H1 (cell line): ENCODE results near the gene ESCO1. TPM values are rescaled to one million over a fixed set of nuclear protein-coding genes. Genes with fewer than 3 reads are reported as not detected.
"Not testable (repeated sequence)": the region's sequence is repeated elsewhere in the genome, so short reads cannot be mapped to it uniquely, and the experiment has no call there.

Experiments used
- CTCF ChIA-PET: fragments of 300-600 bp; sonication (Branson Sonifier 250); formaldehyde crosslinking; loops from one replicate; lab custom pipeline; 2021; ENCODE audit not compliant: partially characterized antibody; lab: Charles Lee
- POLR2A ChIA-PET: fragments of 300-600 bp; sonication (Branson Sonifier 250); formaldehyde crosslinking; loops from one replicate; lab custom pipeline; 2021; ENCODE audit warnings: inconsistent platforms; ENCODE audit not compliant: partially characterized antibody; lab: Charles Lee
- DNase-seq, 2 experiments: peaks; one replicate each; pipeline versions ENCODE4 v3.0.0 to v3.0.0-alpha.2; 2010 to 2022; ENCODE audit warnings: low spot score in 2 of 2, low read depth in 1 of 2, mixed read lengths in 1 of 2
- FAIRE-seq: peaks from 2 replicates; lab custom pipeline; 2011; peaks lifted over from hg19 to GRCh38; lab: Jason Lieb, UNC
- H2AFZ ChIP-seq: 2 replicates; pipeline ENCODE4 v1.8.1; 2012; ENCODE audit warnings: low read length, inconsistent platforms
- H2AK5ac ChIP-seq: 2 replicates; pipeline ENCODE4 v1.6.1; 2013; ENCODE audit warnings: low read depth, low read length
- H2BK120ac ChIP-seq: replicated peaks from 2 replicates; pipeline ENCODE3; 2013; ENCODE audit warnings: low read depth, low read length, inconsistent platforms
- H2BK12ac ChIP-seq: 2 replicates; pipeline ENCODE4 v1.6.1; 2013; ENCODE audit warnings: low read depth, low read length
- H2BK15ac ChIP-seq: 2 replicates; pipeline ENCODE4 v1.6.1; 2013; ENCODE audit warnings: low read length
- H2BK20ac ChIP-seq: 2 replicates; pipeline ENCODE4 v1.6.1; 2013; ENCODE audit warnings: low read length
- H2BK5ac ChIP-seq: 2 replicates; pipeline ENCODE4 v1.6.1; 2013; ENCODE audit warnings: low read depth, low read length
- H3K14ac ChIP-seq: 2 replicates; pipeline ENCODE4 v1.6.1; 2013; ENCODE audit warnings: inconsistent platforms; ENCODE audit not compliant: insufficient read length
- H3K18ac ChIP-seq: 2 replicates; pipeline ENCODE4 v1.6.1; 2013; ENCODE audit warnings: low read length; ENCODE audit errors: extremely low read depth
- H3K23ac ChIP-seq: 2 replicates; pipeline ENCODE4 v1.6.1; 2013; ENCODE audit warnings: inconsistent platforms; ENCODE audit not compliant: insufficient read length
- H3K23me2 ChIP-seq: 2 replicates; pipeline ENCODE4 v1.6.1; 2013; ENCODE audit warnings: low read depth, low read length
- H3K27ac ChIP-seq: 2 replicates; pipeline ENCODE4 v1.6.1; 2011; ENCODE audit warnings: low read depth, low read length, inconsistent platforms
- H3K27me3 ChIP-seq, 4 experiments: replicated peaks in 1 of 4; 1 replicate in 1 of 4; 2 replicates in 3 of 4; pipeline versions ENCODE4 v1.6.1 to v1.8.1; 2011 to 2013; ENCODE audit warnings: low read length in 3 of 4, mild to moderate bottlenecking in 3 of 4, inconsistent platforms in 2 of 4, mixed read lengths in 2 of 4, moderate library complexity in 1 of 4; ENCODE audit not compliant: control insufficient read depth in 3 of 4, insufficient read depth in 3 of 4; ENCODE audit errors: extremely low read depth in 1 of 4
- H3K36me3 ChIP-seq, 4 experiments: 2 replicates each; pipeline versions ENCODE4 v1.6.1 to v1.8.1; 2011 to 2013; ENCODE audit warnings: mild to moderate bottlenecking in 4 of 4, low read length in 3 of 4, moderate library complexity in 2 of 4, control low read depth in 1 of 4, inconsistent platforms in 1 of 4; ENCODE audit not compliant: insufficient read depth in 4 of 4, control insufficient read depth in 2 of 4
- H3K4ac ChIP-seq: replicated peaks from 2 replicates; pipeline ENCODE3; 2013; ENCODE audit warnings: low read length, low read depth, mixed read lengths, inconsistent platforms; ENCODE audit not compliant: insufficient read length
- H3K4me1 ChIP-seq, 4 experiments: replicated peaks in 1 of 4; 1 replicate in 1 of 4; 2 replicates in 3 of 4; pipeline versions ENCODE4 v1.6.1 to v1.8.1; 2011 to 2013; ENCODE audit warnings: low read length in 3 of 4, inconsistent platforms in 2 of 4, mixed read lengths in 1 of 4; ENCODE audit not compliant: insufficient read depth in 4 of 4, control insufficient read depth in 3 of 4
- H3K4me2 ChIP-seq, 2 experiments: 2 replicates each; pipeline versions ENCODE4 v1.6.1 to v1.8.1; 2011 to 2013; ENCODE audit warnings: low read depth in 2 of 2, low read length in 2 of 2, control low read depth in 1 of 2, inconsistent platforms in 1 of 2, mild to moderate bottlenecking in 1 of 2; ENCODE audit not compliant: insufficient read depth in 1 of 2
- H3K4me3 ChIP-seq, 4 experiments: fragments of 200-600, 300-600 bp in 1 of 4; sonication (generic), shearing (Covaris generic), sonication (Bioruptor Twin) in 1 of 4; 2 replicates each; pipeline versions ENCODE4 v1.5.1 to v1.8.1; 2011 to 2016; ENCODE audit warnings: low read length in 4 of 4, low read depth in 3 of 4, control low read depth in 2 of 4, inconsistent platforms in 2 of 4, mild to moderate bottlenecking in 2 of 4, mixed read lengths in 1 of 4, moderate library complexity in 1 of 4; ENCODE audit not compliant: insufficient read depth in 2 of 4; ENCODE audit errors: extremely low read depth in 1 of 4
- H3K56ac ChIP-seq: replicated peaks from 2 replicates; pipeline ENCODE3; 2013; ENCODE audit warnings: low read depth, mild to moderate bottlenecking, mixed read lengths, low read length, inconsistent platforms; ENCODE audit not compliant: insufficient read length
- H3K79me1 ChIP-seq: 2 replicates; pipeline ENCODE4 v1.6.1; 2013; ENCODE audit warnings: low read depth, low read length, control low read depth
- H3K79me2 ChIP-seq, 2 experiments: 2 replicates each; pipeline versions ENCODE4 v1.6.1 to v1.8.1; 2012 to 2013; ENCODE audit warnings: low read length in 2 of 2, mild to moderate bottlenecking in 2 of 2, inconsistent platforms in 1 of 2; ENCODE audit not compliant: insufficient read depth in 2 of 2, control insufficient read depth in 1 of 2
- H3K9ac ChIP-seq, 4 experiments: replicated peaks in 1 of 4; 1 replicate in 1 of 4; 2 replicates in 3 of 4; pipeline versions ENCODE4 v1.6.1 to v1.8.1; 2011 to 2013; ENCODE audit warnings: low read depth in 3 of 4, low read length in 3 of 4, control low read depth in 2 of 4, mild to moderate bottlenecking in 2 of 4, moderate library complexity in 2 of 4, inconsistent platforms in 1 of 4; ENCODE audit errors: extremely low read depth in 1 of 4
- H3K9me3 ChIP-seq, 2 experiments: 2 replicates each; pipeline versions ENCODE4 v1.6.1 to v1.8.1; 2012 to 2013; ENCODE audit warnings: mild to moderate bottlenecking in 2 of 2, moderate library complexity in 2 of 2, control low read depth in 1 of 2, inconsistent platforms in 1 of 2, low read depth in 1 of 2, low read length in 1 of 2, mixed read lengths in 1 of 2; ENCODE audit not compliant: insufficient read depth in 2 of 2
- H4K20me1 ChIP-seq, 2 experiments: replicated peaks in 1 of 2; 2 replicates each; pipeline versions ENCODE3 to v1.8.1; 2011 to 2013; ENCODE audit warnings: inconsistent platforms in 2 of 2, low read length in 2 of 2, mild to moderate bottlenecking in 1 of 2; ENCODE audit not compliant: insufficient read depth in 2 of 2, control insufficient read depth in 1 of 2
- H4K5ac ChIP-seq: 2 replicates; pipeline ENCODE4 v1.6.1; 2013; ENCODE audit warnings: low read length, low read depth, mixed read lengths, inconsistent platforms; ENCODE audit not compliant: insufficient read length
- H4K8ac ChIP-seq: 2 replicates; pipeline ENCODE4 v1.8.0; 2013; ENCODE audit warnings: mild to moderate bottlenecking, moderate library complexity, low read length, inconsistent platforms; ENCODE audit not compliant: insufficient read depth; ENCODE audit errors: extremely low read depth
- H4K91ac ChIP-seq: replicated peaks from 2 replicates; pipeline ENCODE3; 2013; ENCODE audit warnings: low read length, mixed read lengths, inconsistent platforms; ENCODE audit not compliant: insufficient read length
- WGBS, 2 experiments: shearing (Covaris generic) in 1 of 2; methylation state at CpG; one replicate each; pipeline versions ENCODE4 v1.1.6 to v1.1.7; 2013 to 2015; ENCODE audit warnings: low lambda C conversion rate in 2 of 2, mixed read lengths in 2 of 2, inconsistent platforms in 1 of 2, low coverage in 1 of 2, missing lambda C conversion rate in 1 of 2; ENCODE audit not compliant: insufficient replicate concordance in 2 of 2, insufficient coverage in 1 of 2, insufficient read length in 1 of 2; ENCODE audit errors: extremely low coverage in 1 of 2, missing lambda C conversion rate in 1 of 2; 5-methylcytosine and 5-hydroxymethylcytosine counted together
- polyA plus RNA-seq, 7 experiments: library from polyadenylated mRNA; depleted of rRNA in 3 of 7; stranded (reverse) in 5 of 7; unstranded in 2 of 7; fragments of >200 nt in 5 of 7; fragments of 200-250 nt in 2 of 7; gene quantifications; 1 replicate in 5 of 7; 2 replicates in 1 of 7; 4 replicates in 1 of 7; pipeline versions ENCODE4 v1.2.1 to v1.2.3, GENCODE V29; 2011 to 2013; ENCODE audit warnings: missing spikeins in 2 of 7, mixed read lengths in 2 of 7
- total RNA-seq: library from RNA; stranded (reverse); fragmentation: NEBNext Ultra II Directional; extraction: Animal tissue kit (Norgen Biotek cat#: 25700); gene quantifications from 2 replicates; pipeline ENCODE4 v1.2.1, GENCODE V29; 2021

ESCO1 gene
- total and polyA plus RNA-seq, 2 of the 8 experiments (the other 6 are each of a cell fraction or from before 2014, with no cell fraction given): 5.8 to 48.3 TPM

- H3K4me3 ChIP-seq, H3K4me1 ChIP-seq, H3K79me2 ChIP-seq, FAIRE-seq, H2AK5ac ChIP-seq, H3K56ac ChIP-seq, H4K8ac ChIP-seq, H3K36me3 ChIP-seq, H3K79me1 ChIP-seq, H2BK12ac ChIP-seq, H3K27me3 ChIP-seq, H2BK20ac ChIP-seq, H2BK15ac ChIP-seq, DNase-seq, H2BK5ac ChIP-seq, H3K4ac ChIP-seq, H3K18ac ChIP-seq, H4K91ac ChIP-seq, H3K23ac ChIP-seq, H3K9ac ChIP-seq, H2BK120ac ChIP-seq, H4K5ac ChIP-seq, H4K20me1 ChIP-seq, H3K27ac ChIP-seq, H2AFZ ChIP-seq, H3K14ac ChIP-seq, H3K9me3 ChIP-seq, H3K23me2 ChIP-seq, H3K4me2 ChIP-seq: not testable (repeated sequence)
- 92% methylated on average over 3 of the region's 5 CpGs; no CpG with 5 or more reads in 1 of the 2 experiments for WGBS, 2 experiments
- ChIA-PET POLR2A (interaction anchor here (1.0 to 1.4 kb wide), 3 partner anchors 9 to 40 kb away, joined by 3 to 4 read pairs (median 3); partner anchors contain the start of genes ESCO1 and SNRPD1), CTCF (interaction anchor here (0.6 kb wide), 2 partner anchors 8 to 210 kb away, joined by 3 read pairs; no protein-coding TSS in a partner anchor)
Measured at GRCh38 chr18:21640375-21640774, 39.9 kb upstream of the ESCO1 start.
